GM12878 (cell line): ENCODE measurements around the gene TPRG1. TPM values are rescaled to one million over a fixed set of nuclear protein-coding genes. Genes with fewer than 3 reads are reported as not detected.

Experiments used
- ATAC-seq: fragments of 200-7000 bp; cut with Tn5 transposase; 3 replicates; pipeline ENCODE4 v1.9.1; 2020; ENCODE audit warnings: mild to moderate bottlenecking, moderate library complexity
- BruUV-seq: library from RNA; stranded (reverse); fragments of 400-500 nt; replicated peaks from 2 replicates; lab custom pipeline; 2021; lab: Mats Ljungman, UMichigan
- CTCF ChIA-PET: fragments of 300-600 bp; sonication (Branson Sonifier 250); formaldehyde crosslinking; extraction: SDS; loops from one replicate; lab custom pipeline; 2021; ENCODE audit warnings: inconsistent platforms; lab: Yijun Ruan, JAX
- POLR2A ChIA-PET: fragments of 350-600 bp; formaldehyde crosslinking; extraction: SDS; loops from one replicate; lab custom pipeline; 2021; ENCODE audit warnings: inconsistent platforms; lab: Charles Lee
- RAD21 ChIA-PET: fragments of 300-600 bp; sonication (Branson Sonifier 250); formaldehyde crosslinking; loops from one replicate; lab custom pipeline; 2023; ENCODE audit warnings: antibody characterized with exemption; ENCODE audit not compliant: unreplicated experiment; lab: Charles Lee
- SMC1A ChIA-PET: fragments of 300-600 bp; sonication (Branson Sonifier 250); formaldehyde crosslinking; loops from one replicate; lab custom pipeline; 2023; ENCODE audit not compliant: unreplicated experiment, uncharacterized antibody; lab: Charles Lee
- DNase-seq: peaks from one replicate; pipeline ENCODE4 v3.0.0-alpha.2; 2011; ENCODE audit warnings: low read depth, low spot score
- FAIRE-seq: peaks from 3 replicates; lab custom pipeline; 2011; peaks lifted over from hg19 to GRCh38; lab: Jason Lieb, UNC
- H2AFZ ChIP-seq: 2 replicates; pipeline ENCODE4 v1.6.0; 2011; ENCODE audit warnings: low read depth, low read length, control low read depth; ENCODE audit not compliant: control insufficient read depth
- H3K27ac ChIP-seq: 2 replicates; pipeline ENCODE4 v1.5.1; 2011; ENCODE audit warnings: control low read depth; ENCODE audit not compliant: control insufficient read depth, insufficient read depth
- H3K27me3 ChIP-seq, 2 experiments: replicated peaks in 1 of 2; 2 replicates each; pipeline versions ENCODE4 v1.6.0 to v1.6.1; 2011; ENCODE audit warnings: low read length in 1 of 2; ENCODE audit not compliant: control insufficient read depth in 2 of 2, insufficient read depth in 2 of 2
- H3K36me3 ChIP-seq, 2 experiments: 2 replicates each; pipeline ENCODE4 v1.5.1; 2011; ENCODE audit warnings: low read length in 1 of 2; ENCODE audit not compliant: control insufficient read depth in 2 of 2, insufficient read depth in 2 of 2
- H3K4me1 ChIP-seq: 2 replicates; pipeline ENCODE4 v1.6.1; 2011; ENCODE audit warnings: mild to moderate bottlenecking, low read length, moderate library complexity, mixed read lengths; ENCODE audit not compliant: control insufficient read depth, insufficient read depth
- H3K4me2 ChIP-seq: 2 replicates; pipeline ENCODE4 v1.6.0; 2011; ENCODE audit warnings: control low read depth; ENCODE audit not compliant: control insufficient read depth, insufficient read depth
- H3K4me3 ChIP-seq: fragments of 200-600 bp; sonication (generic); 2 replicates; pipeline ENCODE4 v1.5.1; 2016
- H3K79me2 ChIP-seq: 2 replicates; pipeline ENCODE4 v1.6.0; 2011; ENCODE audit warnings: low read length; ENCODE audit not compliant: control insufficient read depth, insufficient read depth
- H3K9ac ChIP-seq: 2 replicates; pipeline ENCODE4 v1.8.0; 2011; ENCODE audit warnings: low read length, control low read depth, mixed read lengths; ENCODE audit not compliant: control insufficient read depth, insufficient read depth
- H3K9me3 ChIP-seq: replicated peaks from 3 replicates; pipeline ENCODE4 v1.5.1; 2011; ENCODE audit warnings: mild to moderate bottlenecking, low read length; ENCODE audit not compliant: control insufficient read depth, insufficient read depth
- H4K20me1 ChIP-seq: 2 replicates; pipeline ENCODE4 v1.6.0; 2011; ENCODE audit not compliant: control insufficient read depth, insufficient read depth
- EED ChIP-seq: sonication (generic); IDR thresholded peaks from 2 replicates; pipeline ENCODE4 v1.6.1; 2016; ENCODE audit warnings: antibody characterized with exemption, low read depth
- JUNB ChIP-seq: IDR thresholded peaks from 2 replicates; pipeline ENCODE4 v1.6.1; 2016; ENCODE audit warnings: antibody characterized with exemption, mild to moderate bottlenecking
- NFIC ChIP-seq: IDR thresholded peaks from 2 replicates; pipeline ENCODE4 v1.6.1; 2012; ENCODE audit warnings: low read depth, mild to moderate bottlenecking, inconsistent platforms, low read length, moderate library complexity
- NFXL1 ChIP-seq: fragments of 450-650 bp; IDR thresholded peaks from 2 replicates; pipeline ENCODE4 v1.6.1; 2017; ENCODE audit warnings: antibody characterized with exemption, mild to moderate bottlenecking, borderline replicate concordance
- SPI1 ChIP-seq: IDR thresholded peaks from 2 replicates; pipeline ENCODE4 v1.6.1; 2011; ENCODE audit warnings: low read depth, mild to moderate bottlenecking, low read length, moderate library complexity, borderline replicate concordance; ENCODE audit not compliant: insufficient read depth
- WGBS: methylation state at CpG from one replicate; pipeline ENCODE4 v1.1.6; 2016; ENCODE audit warnings: low lambda C conversion rate; ENCODE audit not compliant: insufficient replicate concordance, insufficient coverage; ENCODE audit errors: missing lambda C conversion rate; 5-methylcytosine and 5-hydroxymethylcytosine counted together
- in situ Hi-C: fragments of 300-500 bp; cut with MboI; formaldehyde crosslinking; loops from 9 replicates; pipeline ENCODE4 v1.14.3; 2018; ENCODE audit warnings: mixed read lengths
- intact Hi-C: fragments of 100-400 bp; cut with micrococcal nuclease; formaldehyde crosslinking; loops from one replicate; pipeline ENCODE4 v1.14.2; 2022; ENCODE audit not compliant: unreplicated experiment
- polyA plus RNA-seq, 11 experiments: library from polyadenylated mRNA; depleted of rRNA in 4 of 11; unstranded in 6 of 11; stranded (reverse) in 5 of 11; fragments of >200 nt; fragmentation: Nextera tagmentation in 4 of 11; fragmentation: Illumina TruSeq in 1 of 11; extraction: Ambion mirVana in 4 of 11; extraction: Trizol in 1 of 11; gene quantifications; 1 replicate in 1 of 11; 2 replicates in 10 of 11; pipeline versions ENCODE4 v1.2.1 to v1.2.3, GENCODE V29; 2011 to 2016; ENCODE audit warnings: inconsistent platforms in 2 of 11, missing spikeins in 2 of 11, low read depth in 1 of 11
- total RNA-seq, 4 experiments: library from RNA; depleted of rRNA in 3 of 4; stranded (reverse); fragments of >200 nt in 3 of 4; fragmentation: Illumina TruSeq in 1 of 4; extraction: Trizol in 1 of 4; gene quantifications; 2 replicates each; pipeline versions ENCODE4 v1.2.1 to v1.2.3, GENCODE V29; 2013 to 2021

Gene TPRG1
- total and polyA plus RNA-seq, 10 of the 15 experiments (the other 5 are each of a cell fraction or from before 2014, with no cell fraction given) = 0.26 to 30.7 (median 3.6) TPM

- in situ Hi-C loops = no loop called here
Measured at GRCh38 chr3:189275852-189276251, 104.1 kb downstream of the TPRG1 start.

GRCh38 chr3:189276444-189277219 lies 104.9 kb downstream of the TPRG1 start:
- intact Hi-C loops = loop anchor here (5.0 kb wide), 1 partner anchor 291 kb away; no protein-coding TSS in a partner anchor
- 28% methylated on average over 5 of the region's 5 CpGs for WGBS
- peak overlapping the region; percentile 39 for H2AFZ ChIP-seq
- no peaks in the 10 kb centered on the region for H3K79me2 ChIP-seq
- ChIA-PET SMC1A (interaction anchor here (0.5 to 10.8 kb wide), 9 partner anchors 10 to 672 kb away, joined by 3 to 213 read pairs (median 4); no protein-coding TSS in a partner anchor), RAD21 (interaction anchor here (1.4 to 10.8 kb wide), 6 partner anchors 12 to 673 kb away, joined by 3 to 195 read pairs (median 5); no protein-coding TSS in a partner anchor), CTCF (interaction anchor here (0.7 to 13.6 kb wide), 6 partner anchors 12 to 684 kb away, joined by 3 to 288 read pairs (median 5); no protein-coding TSS in a partner anchor), POLR2A (no interaction called here)
- in situ Hi-C loops = no loop called here
- no peak for DNase-seq
- BruUV-seq = no TSS peak
- no peaks in the 10 kb centered on the region for H3K9me3 ChIP-seq
- peak; percentile 57 for TF ChIP-seq JUNB
- peak; percentile 59; the same call in 1 of the 2 replicates for TF ChIP-seq NFIC
- TF ChIP-seq EED = no peak
- ATAC-seq = peak; percentile 48
- no peak overlapping the region for H3K4me3 ChIP-seq
- H3K4me1 ChIP-seq = peaks cover 11% of the 10 kb centered on the region; the same call in 1 of the 2 replicates
- no peaks in the 10 kb centered on the region for H4K20me1 ChIP-seq
- H3K27ac ChIP-seq = no peak overlapping the region
- H3K9ac ChIP-seq = no peak overlapping the region
- H3K36me3 ChIP-seq = no peaks in the 10 kb centered on the region
- FAIRE-seq = no peak
- H3K4me2 ChIP-seq = peak overlapping the region; percentile 39
- H3K27me3 ChIP-seq = 0 out of 4 replicates have a peak, but pooled peaks cover 0 to 1% of the 10 kb centered on the region in 2 experiments

More at GRCh38 chr3:189275852-189276251, 104.1 kb downstream of the TPRG1 start:
- H2AFZ ChIP-seq = no peak overlapping the region
- ChIA-PET POLR2A (no interaction called here), CTCF (interaction anchor here (0.7 to 13.6 kb wide), 2 partner anchors 486 to 672 kb away, joined by 3 to 288 read pairs; no protein-coding TSS in a partner anchor), RAD21 (interaction anchor here (1.4 to 10.8 kb wide), 3 partner anchors 13 to 674 kb away, joined by 3 to 195 read pairs (median 7); no protein-coding TSS in a partner anchor)
- no peak for DNase-seq
- no peaks in the 10 kb centered on the region for H3K9me3 ChIP-seq
- H4K20me1 ChIP-seq = no peaks in the 10 kb centered on the region
- H3K27ac ChIP-seq = no peak overlapping the region
- WGBS = 100% methylated on average over 2 of the region's 2 CpGs
- no peak overlapping the region for H3K4me3 ChIP-seq
- H3K79me2 ChIP-seq = no peaks in the 10 kb centered on the region
- no peak overlapping the region for H3K4me2 ChIP-seq
- intact Hi-C loops = loop anchor here (5.0 kb wide), 1 partner anchor 291 kb away; no protein-coding TSS in a partner anchor
- no peak for ATAC-seq
- H3K9ac ChIP-seq = no peak overlapping the region
- TF ChIP-seq NFXL1 (no peak), SPI1 (0 out of 2 replicates have a peak, but pooled peaks have one; percentile 27)
- TF ChIP-seq, all 136 proteins: peak for 1
- no peaks in the 10 kb centered on the region for H3K36me3 ChIP-seq
- FAIRE-seq = no peak
- peaks cover 11% of the 10 kb centered on the region; the same call in 1 of the 2 replicates for H3K4me1 ChIP-seq
- BruUV-seq = no TSS peak
- SMC1A ChIA-PET = interaction anchor here (0.5 to 10.8 kb wide), 3 partner anchors 55 to 673 kb away, joined by 3 to 213 read pairs (median 7); no protein-coding TSS in a partner anchor
- 0 out of 4 replicates have a peak, but pooled peaks cover 0 to 1% of the 10 kb centered on the region in 2 experiments for H3K27me3 ChIP-seq
